ENCODE results near the gene CCR4. TPM values are rescaled to one million over a fixed set of nuclear protein-coding genes. Genes with fewer than 3 reads are reported as not detected.

Gene CCR4
- total RNA-seq, 2 experiments from 2014 or later: 76.2 to 80.1 TPM

DNA sequence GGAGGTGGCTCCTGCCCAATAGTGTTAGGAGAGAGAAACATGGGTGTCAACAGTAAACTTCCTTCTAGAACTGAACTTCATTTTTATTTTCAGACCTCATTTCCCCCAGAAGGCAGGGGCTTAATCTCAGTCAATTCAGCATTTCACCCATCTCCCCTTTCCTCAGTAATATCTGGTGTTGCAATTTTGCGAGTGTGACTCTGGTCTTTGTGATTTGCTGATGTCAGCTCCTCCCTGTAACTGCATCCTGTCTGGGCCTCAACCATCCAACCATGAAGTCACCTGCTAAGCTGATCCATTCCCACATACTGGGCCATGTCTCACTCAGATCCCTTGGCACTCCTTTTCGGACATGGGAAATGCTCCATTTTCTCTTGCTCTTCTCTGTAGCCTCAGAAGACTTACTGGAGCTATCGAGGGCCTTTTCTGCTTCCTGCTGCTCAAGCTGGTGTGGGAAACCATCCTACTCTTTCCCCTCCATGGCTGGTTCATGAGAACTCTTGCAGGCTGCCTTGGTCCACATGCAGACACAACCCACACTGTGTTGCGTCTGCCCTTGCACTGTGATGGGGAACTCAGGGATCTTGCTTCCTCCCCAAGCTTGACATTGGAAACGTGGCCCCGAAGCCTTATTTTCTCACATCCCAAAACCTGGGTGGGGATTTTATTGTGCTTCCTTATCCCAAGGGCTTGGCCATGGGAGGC, 24.6 kb downstream of the CCR4 start:
- POLR2A ChIA-PET: interaction anchor here (1.2 kb wide), 1 partner anchor 32 kb away, joined by 3 read pairs; no protein-coding TSS in a partner anchor
- H3K4me1 Mint-ChIP-seq (ENCODE audit: low read depth): peaks cover 35% of the 10 kb centered on the region
- intact Hi-C loops (cut with DNase I, micrococcal nuclease): no loop called here

DNA sequence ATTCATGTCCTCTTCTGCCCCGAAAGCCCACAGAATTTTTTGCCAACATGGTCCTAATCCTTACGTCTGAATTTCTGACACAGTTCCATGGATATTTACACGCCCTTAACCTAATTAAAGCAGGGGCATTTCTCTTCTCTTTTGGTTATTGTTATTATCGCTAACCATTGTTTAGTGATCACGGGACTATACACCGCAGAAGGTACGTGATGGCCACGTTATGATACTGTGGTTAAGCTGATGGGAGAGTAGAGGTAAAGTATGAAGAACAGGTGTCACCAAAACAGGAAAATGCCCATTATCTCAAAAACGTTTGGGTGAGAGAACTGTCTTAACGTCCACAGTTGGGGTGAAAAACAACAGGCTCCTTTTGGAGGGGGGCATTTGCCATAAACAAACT, 26.4 kb downstream of the CCR4 start:
- Histone ChIP-seq H3K4me3 (ENCODE audit: low read length) (no peak overlapping the region), H3K4me1 (ENCODE audit: insufficient read depth, low read length) (peaks cover 36% of the 10 kb centered on the region), H3K27ac (ENCODE audit: low read depth in 1 of 2, low read length in 2 of 2) (no peak overlapping the region), H3K9me3 (ENCODE audit: control insufficient read depth in 1 of 2, insufficient read depth in 1 of 2, low read length in 2 of 2) (no peaks in the 10 kb centered on the region), H3K27me3 (ENCODE audit: control insufficient read depth in 1 of 2, insufficient read depth in 2 of 2, low read length in 2 of 2) (no peaks in the 10 kb centered on the region), H3K36me3 (ENCODE audit: insufficient read depth, low read length) (no peaks in the 10 kb centered on the region)
- Mint-ChIP-seq H3K4me3 (no peak overlapping the region), H3K27me3 (no peaks in the 10 kb centered on the region), H3K9me3 (no peaks in the 10 kb centered on the region), H3K36me3 (ENCODE audit: low read depth) (no peaks in the 10 kb centered on the region), H3K4me1 (ENCODE audit: low read depth) (peaks cover 27% of the 10 kb centered on the region), H3K27ac (no peak overlapping the region)
- intact Hi-C loops (cut with DNase I, micrococcal nuclease): no loop called here
- ChIA-PET POLR2A (no interaction called here), CTCF (interaction anchor here (0.5 kb wide), 1 partner anchor 11 kb away, joined by 3 read pairs; no protein-coding TSS in a partner anchor)
- TF ChIP-seq, protein P1, sequence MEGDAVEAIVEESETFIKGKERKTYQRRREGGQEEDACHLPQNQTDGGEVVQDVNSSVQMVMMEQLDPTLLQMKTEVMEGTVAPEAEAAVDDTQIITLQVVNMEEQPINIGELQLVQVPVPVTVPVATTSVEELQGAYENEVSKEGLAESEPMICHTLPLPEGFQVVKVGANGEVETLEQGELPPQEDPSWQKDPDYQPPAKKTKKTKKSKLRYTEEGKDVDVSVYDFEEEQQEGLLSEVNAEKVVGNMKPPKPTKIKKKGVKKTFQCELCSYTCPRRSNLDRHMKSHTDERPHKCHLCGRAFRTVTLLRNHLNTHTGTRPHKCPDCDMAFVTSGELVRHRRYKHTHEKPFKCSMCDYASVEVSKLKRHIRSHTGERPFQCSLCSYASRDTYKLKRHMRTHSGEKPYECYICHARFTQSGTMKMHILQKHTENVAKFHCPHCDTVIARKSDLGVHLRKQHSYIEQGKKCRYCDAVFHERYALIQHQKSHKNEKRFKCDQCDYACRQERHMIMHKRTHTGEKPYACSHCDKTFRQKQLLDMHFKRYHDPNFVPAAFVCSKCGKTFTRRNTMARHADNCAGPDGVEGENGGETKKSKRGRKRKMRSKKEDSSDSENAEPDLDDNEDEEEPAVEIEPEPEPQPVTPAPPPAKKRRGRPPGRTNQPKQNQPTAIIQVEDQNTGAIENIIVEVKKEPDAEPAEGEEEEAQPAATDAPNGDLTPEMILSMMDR (IDR thresholded peaks at IDR 0.05): no peak
- ATAC-seq (ENCODE audit: poor library complexity): no peak
- no peak for DNase-seq

More for the DNA sequence above, 24.6 kb downstream of the CCR4 start:
- no peak overlapping the region for H3K4me3 Mint-ChIP-seq
- Histone ChIP-seq H3K4me1 (ENCODE audit: insufficient read depth, low read length) (peaks cover 41% of the 10 kb centered on the region), H3K27me3 (ENCODE audit: control insufficient read depth in 1 of 2, insufficient read depth in 2 of 2, low read length in 2 of 2) (no peaks in the 10 kb centered on the region), H3K36me3 (ENCODE audit: insufficient read depth, low read length) (no peaks in the 10 kb centered on the region), H3K9me3 (ENCODE audit: control insufficient read depth in 1 of 2, insufficient read depth in 1 of 2, low read length in 2 of 2) (no peaks in the 10 kb centered on the region), H3K4me3 (ENCODE audit: low read length) (no peak overlapping the region), H3K27ac (ENCODE audit: low read depth in 1 of 2, low read length in 2 of 2) (no peak overlapping the region)
- no peaks in the 10 kb centered on the region for H3K27me3 Mint-ChIP-seq
- H3K9me3 Mint-ChIP-seq: no peaks in the 10 kb centered on the region
- TF ChIP-seq, protein P1 (IDR thresholded peaks at IDR 0.05): no peak
- H3K27ac Mint-ChIP-seq: peak overlapping the region; percentile 40
- no peaks in the 10 kb centered on the region for H3K36me3 Mint-ChIP-seq (ENCODE audit: low read depth)
- DNase-seq (peak in 1 of 14 experiments; percentile 55), ATAC-seq (ENCODE audit: poor library complexity) (no peak)
- CTCF ChIA-PET: interaction anchor here (0.8 kb wide), 1 partner anchor 28 kb away, joined by 3 read pairs; no protein-coding TSS in a partner anchor

DNA sequence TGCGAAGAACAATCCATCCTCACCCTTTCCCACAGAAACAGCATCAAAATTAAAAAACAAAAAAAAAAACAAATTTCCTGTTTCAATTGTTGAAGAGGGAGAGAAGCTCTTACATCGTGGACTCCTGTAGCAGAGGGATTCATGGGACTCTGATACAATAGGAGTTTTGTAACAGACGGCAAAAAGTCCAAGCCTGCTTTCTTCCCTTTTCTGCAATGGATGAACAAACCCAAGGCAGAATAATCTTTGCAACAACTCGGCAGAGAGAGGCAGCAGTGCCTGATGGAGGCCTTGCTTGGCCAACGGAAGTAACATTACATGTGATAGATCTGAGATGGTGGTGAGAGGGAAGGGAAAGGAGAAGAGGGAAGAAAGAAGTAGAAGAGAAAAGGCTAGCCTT, 26.9 kb downstream of the CCR4 start:
- DNase-seq: no peak
- H3K27ac ChIP-seq (ENCODE audit: low read depth in 1 of 2, low read length in 2 of 2): no peak overlapping the region
- H3K27me3 Mint-ChIP-seq: no peaks in the 10 kb centered on the region
- CTCF ChIA-PET: interaction anchor here (0.5 kb wide), 1 partner anchor 10 kb away, joined by 3 read pairs; no protein-coding TSS in a partner anchor
- H3K9me3 ChIP-seq (ENCODE audit: control insufficient read depth in 1 of 2, insufficient read depth in 1 of 2, low read length in 2 of 2): no peaks in the 10 kb centered on the region
- no peak overlapping the region for H3K4me3 ChIP-seq (ENCODE audit: low read length)
- intact Hi-C loops (cut with DNase I, micrococcal nuclease): no loop called here
- H3K4me1 Mint-ChIP-seq (ENCODE audit: low read depth): peaks cover 26% of the 10 kb centered on the region
- no peaks in the 10 kb centered on the region for H3K9me3 Mint-ChIP-seq
- peaks cover 32% of the 10 kb centered on the region for H3K4me1 ChIP-seq (ENCODE audit: insufficient read depth, low read length)
- no peaks in the 10 kb centered on the region for H3K36me3 ChIP-seq (ENCODE audit: insufficient read depth, low read length)
- no peaks in the 10 kb centered on the region for H3K36me3 Mint-ChIP-seq (ENCODE audit: low read depth)
- H3K4me3 Mint-ChIP-seq: no peak overlapping the region
- no peaks in the 10 kb centered on the region for H3K27me3 ChIP-seq (ENCODE audit: control insufficient read depth in 1 of 2, insufficient read depth in 2 of 2, low read length in 2 of 2)
- POLR2A ChIA-PET: interaction anchor here (0.7 kb wide), 1 partner anchor 38 kb away, joined by 3 read pairs; no protein-coding TSS in a partner anchor
- H3K27ac Mint-ChIP-seq: no peak overlapping the region
- no peak for ATAC-seq (ENCODE audit: poor library complexity)
- TF ChIP-seq, protein P1 (IDR thresholded peaks at IDR 0.05): no peak
